Osteoblast (primary cell): ENCODE measurements around the gene SHROOM3. TPM values are rescaled to one million over a fixed set of nuclear protein-coding genes. Genes with fewer than 3 reads are reported as not detected.

Experiments used
- DNase-seq: peaks from one replicate; pipeline ENCODE4 v3.0.0; 2011; ENCODE audit warnings: low spot score, mixed read lengths; ENCODE audit not compliant: insufficient read length; ENCODE audit errors: missing footprints
- H2AFZ ChIP-seq: 2 replicates; pipeline ENCODE4 v1.6.0; 2011; ENCODE audit warnings: mild to moderate bottlenecking, low read length
- H3K27ac ChIP-seq: 2 replicates; pipeline ENCODE4 v1.5.1; 2011; ENCODE audit warnings: mild to moderate bottlenecking, low read depth, low read length, moderate library complexity
- H3K27me3 ChIP-seq: 2 replicates; pipeline ENCODE4 v1.6.0; 2012; ENCODE audit warnings: mild to moderate bottlenecking, control low read depth, inconsistent platforms, low read length, moderate library complexity; ENCODE audit not compliant: insufficient read depth
- H3K36me3 ChIP-seq: 2 replicates; pipeline ENCODE4 v1.5.1; 2011; ENCODE audit warnings: mild to moderate bottlenecking, low read length, control low read depth, moderate library complexity; ENCODE audit not compliant: insufficient read depth
- H3K4me1 ChIP-seq: 2 replicates; pipeline ENCODE4 v1.5.1; 2011; ENCODE audit warnings: mild to moderate bottlenecking, low read length, control low read depth, moderate library complexity; ENCODE audit not compliant: insufficient read depth
- H3K4me2 ChIP-seq: 2 replicates; pipeline ENCODE4 v1.6.0; 2011; ENCODE audit warnings: mild to moderate bottlenecking, low read length; ENCODE audit not compliant: insufficient read depth
- H3K4me3 ChIP-seq: fragments of 200-600 bp; sonication (generic); 3 replicates; pipeline ENCODE4 v1.5.1; 2012; ENCODE audit warnings: mild to moderate bottlenecking, low read length, inconsistent platforms; ENCODE audit not compliant: insufficient read depth
- H3K79me2 ChIP-seq: 2 replicates; pipeline ENCODE4 v1.6.0; 2012; ENCODE audit warnings: mild to moderate bottlenecking, low read length, control low read depth, inconsistent platforms; ENCODE audit not compliant: insufficient read depth
- H3K9me3 ChIP-seq: 2 replicates; pipeline ENCODE4 v1.5.1; 2011; ENCODE audit warnings: low read depth, low read length, control low read depth
- H4K20me1 ChIP-seq: 2 replicates; pipeline ENCODE4 v1.6.0; 2012; ENCODE audit warnings: mild to moderate bottlenecking, low read length, control low read depth; ENCODE audit not compliant: insufficient read depth
- CTCF ChIP-seq: IDR thresholded peaks from 2 replicates; pipeline ENCODE4 v1.5.1; 2011; ENCODE audit warnings: mild to moderate bottlenecking, low read depth, low read length, moderate library complexity; ENCODE audit errors: extremely low read depth
- total RNA-seq: library from RNA; depleted of rRNA; stranded (reverse); fragments of >200 nt; gene quantifications from 2 replicates; pipeline ENCODE4 v1.2.3, GENCODE V29; 2012

SHROOM3 gene
- total RNA-seq, 1 donor: 9.8 TPM

- Histone ChIP-seq H2AFZ (no peak overlapping the region), H3K36me3 (no peaks in the 10 kb centered on the region), H3K9me3 (no peaks in the 10 kb centered on the region), H4K20me1 (no peaks in the 10 kb centered on the region), H3K27ac (no peak overlapping the region), H3K4me3 (no peak overlapping the region), H3K4me1 (peaks cover 15% of the 10 kb centered on the region), H3K27me3 (no peaks in the 10 kb centered on the region), H3K79me2 (peaks cover 2% of the 10 kb centered on the region), H3K4me2 (no peak overlapping the region)
- no peak for TF ChIP-seq CTCF
- DNase-seq: no peak
Measured at GRCh38 chr4:76680952-76681351, 245.9 kb downstream of the SHROOM3 start.

GRCh38 chr4:76681996-76682395, 247.0 kb downstream of the SHROOM3 start:
- Histone ChIP-seq H2AFZ (no peak overlapping the region), H3K36me3 (no peaks in the 10 kb centered on the region), H3K9me3 (no peaks in the 10 kb centered on the region), H3K79me2 (peaks cover 2% of the 10 kb centered on the region), H3K4me3 (no peak overlapping the region), H3K27me3 (no peaks in the 10 kb centered on the region), H3K4me1 (peaks cover 15% of the 10 kb centered on the region), H4K20me1 (no peaks in the 10 kb centered on the region), H3K27ac (peak overlapping the region; percentile 26), H3K4me2 (no peak overlapping the region)
- TF ChIP-seq CTCF: no peak
- no peak for DNase-seq

GRCh38 chr4:76683144-76683543, 248.1 kb downstream of the SHROOM3 start:
- Histone ChIP-seq H3K27ac (no peak overlapping the region), H3K79me2 (peaks cover 2% of the 10 kb centered on the region), H3K4me1 (peaks cover 15% of the 10 kb centered on the region), H3K9me3 (no peaks in the 10 kb centered on the region), H3K27me3 (no peaks in the 10 kb centered on the region), H3K4me2 (no peak overlapping the region), H3K36me3 (no peaks in the 10 kb centered on the region), H3K4me3 (no peak overlapping the region), H2AFZ (no peak overlapping the region), H4K20me1 (no peaks in the 10 kb centered on the region)
- DNase-seq: no peak
- no peak for TF ChIP-seq CTCF

- H3K79me2 ChIP-seq: peaks cover 9% of the 10 kb centered on the region
- no peaks in the 10 kb centered on the region for H3K9me3 ChIP-seq
- no peak for DNase-seq
- H3K27ac ChIP-seq: no peak overlapping the region
- H3K4me2 ChIP-seq: no peak overlapping the region
- H3K36me3 ChIP-seq: no peaks in the 10 kb centered on the region
- H4K20me1 ChIP-seq: no peaks in the 10 kb centered on the region
- no peak overlapping the region for H3K4me3 ChIP-seq
- H3K4me1 ChIP-seq: peaks cover 18% of the 10 kb centered on the region
- H3K27me3 ChIP-seq: no peaks in the 10 kb centered on the region
- no peak for TF ChIP-seq CTCF
- H2AFZ ChIP-seq: no peak overlapping the region
Measured at GRCh38 chr4:76687746-76688448, 252.9 kb downstream of the SHROOM3 start.
